ENCODE data around the gene MAP1LC3B.
A peak's percentile ranks its signal among the peaks of the same experiment; 100 is the strongest.

The MAP1LC3B gene

GRCh38 chr16:87391950-87392820 lies at the start of gene MAP1LC3B:
Gene MAP1LC3B, plus strand, starts transcription at chr16:87392336. Its CDS starts 92 bp downstream, at chr16:87392428.
- DNase-seq (ENCODE audit: low read depth) = peak; percentile 96

- no peak for DNase-seq (ENCODE audit: low read depth)
Measured at GRCh38 chr16:87342504-87342903, 49.6 kb upstream of the MAP1LC3B start.

- no peak for DNase-seq (ENCODE audit: low read depth)
Measured at GRCh38 chr16:87342978-87343752, 49.0 kb upstream of the MAP1LC3B start.

- DNase-seq (ENCODE audit: low read depth) = no peak
Measured at GRCh38 chr16:87343753-87344050, 48.4 kb upstream of the MAP1LC3B start.

- DNase-seq (ENCODE audit: low read depth) = no peak
Measured at GRCh38 chr16:87344165-87344930, 47.8 kb upstream of the MAP1LC3B start.

GRCh38 chr16:87344931-87345631 lies 47.1 kb upstream of the MAP1LC3B start:
- DNase-seq (ENCODE audit: low read depth) = peak; percentile 45

GRCh38 chr16:87345726-87346424 lies 46.3 kb upstream of the MAP1LC3B start:
- DNase-seq (ENCODE audit: low read depth) = no peak

GRCh38 chr16:87346517-87347060 lies 45.5 kb upstream of the MAP1LC3B start:
- DNase-seq (ENCODE audit: low read depth) = no peak

GRCh38 chr16:87347932-87348615 lies 44.1 kb upstream of the MAP1LC3B start:
- no peak for DNase-seq (ENCODE audit: low read depth)

- DNase-seq (ENCODE audit: low read depth) = no peak
Measured at GRCh38 chr16:87348616-87349157, 43.4 kb upstream of the MAP1LC3B start.

GRCh38 chr16:87350031-87350430 lies 42.1 kb upstream of the MAP1LC3B start:
- DNase-seq (ENCODE audit: low read depth) = no peak

GRCh38 chr16:87350681-87351319 lies 41.3 kb upstream of the MAP1LC3B start:
- DNase-seq (ENCODE audit: low read depth) = no peak

- DNase-seq (ENCODE audit: low read depth) = no peak
Measured at GRCh38 chr16:87351320-87351698, 40.8 kb upstream of the MAP1LC3B start.

GRCh38 chr16:87352818-87353217 lies 39.3 kb upstream of the MAP1LC3B start:
- DNase-seq (ENCODE audit: low read depth) = no peak

- DNase-seq (ENCODE audit: low read depth) = no peak
Measured at GRCh38 chr16:87353613-87354012, 38.5 kb upstream of the MAP1LC3B start.

- DNase-seq (ENCODE audit: low read depth) = no peak
Measured at GRCh38 chr16:87356491-87356853, 35.7 kb upstream of the MAP1LC3B start.

- DNase-seq (ENCODE audit: low read depth) = no peak
Measured at GRCh38 chr16:87358250-87358649, 33.9 kb upstream of the MAP1LC3B start.

- no peak for DNase-seq (ENCODE audit: low read depth)
Measured at GRCh38 chr16:87358696-87359095, 33.4 kb upstream of the MAP1LC3B start.

- no peak for DNase-seq (ENCODE audit: low read depth)
Measured at GRCh38 chr16:87359121-87359520, 33.0 kb upstream of the MAP1LC3B start.
